ENCODE results near the gene SARM1. TPM values are rescaled to one million over a fixed set of nuclear protein-coding genes. Genes with fewer than 3 reads are reported as not detected.

SARM1 gene
- total and polyA plus RNA-seq, 2 of the 13 experiments (the other 11 are each of a cell fraction or from before 2014, with no cell fraction given), result 0.73 to 0.86 TPM

DNA sequence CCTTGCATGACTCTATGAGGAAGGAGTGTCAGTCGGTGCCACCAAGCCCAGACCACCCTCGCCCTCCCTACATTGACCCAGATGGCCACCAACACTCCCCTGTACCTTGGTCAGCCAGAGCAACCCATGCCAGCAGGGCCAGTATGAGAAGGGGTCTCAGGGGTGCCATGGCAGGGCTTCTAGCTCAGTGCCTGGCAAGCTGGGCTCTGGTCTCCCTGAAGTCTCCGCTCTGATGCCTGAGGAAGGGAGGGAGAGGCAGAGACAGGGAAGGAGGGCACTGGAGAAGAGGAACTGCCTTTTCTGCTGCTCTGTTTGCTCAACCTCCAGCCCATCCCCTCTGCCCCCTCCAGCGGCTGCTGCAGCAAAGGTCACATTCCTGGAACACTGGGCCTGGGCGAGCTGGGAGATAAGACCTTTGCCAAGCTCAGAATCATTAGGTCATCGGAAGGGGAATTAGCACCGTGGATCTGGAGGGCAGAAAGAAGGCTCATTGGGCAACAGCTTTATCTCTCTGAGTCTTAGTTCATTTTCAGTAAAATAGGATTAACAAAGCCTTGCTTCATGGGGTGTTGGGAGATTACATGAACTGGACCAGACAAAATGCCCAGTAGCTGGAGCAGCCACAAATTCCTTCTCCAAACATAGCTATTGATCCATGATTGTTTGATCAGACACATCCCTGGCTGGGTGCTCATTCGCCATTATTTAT, 1.3 kb upstream of the SARM1 start, which contains the start of gene VTN (continued):
- TF ChIP-seq ZBTB2 (CRISPR knock-in tag; IDR thresholded peaks at IDR 0.05; ENCODE audit: low read depth), result peak; percentile 49
- TF ChIP-seq, protein P1, sequence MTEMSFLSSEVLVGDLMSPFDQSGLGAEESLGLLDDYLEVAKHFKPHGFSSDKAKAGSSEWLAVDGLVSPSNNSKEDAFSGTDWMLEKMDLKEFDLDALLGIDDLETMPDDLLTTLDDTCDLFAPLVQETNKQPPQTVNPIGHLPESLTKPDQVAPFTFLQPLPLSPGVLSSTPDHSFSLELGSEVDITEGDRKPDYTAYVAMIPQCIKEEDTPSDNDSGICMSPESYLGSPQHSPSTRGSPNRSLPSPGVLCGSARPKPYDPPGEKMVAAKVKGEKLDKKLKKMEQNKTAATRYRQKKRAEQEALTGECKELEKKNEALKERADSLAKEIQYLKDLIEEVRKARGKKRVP (CRISPR knock-in tag; IDR thresholded peaks at IDR 0.05), result peak in 1 of 2 experiments; percentile 7; a peak in 1 of 4 replicates
- TF ChIP-seq ZNF776 (CRISPR knock-in tag; IDR thresholded peaks at IDR 0.05), result peak; percentile 52
- TF ChIP-seq ATF1 (CRISPR knock-in tag; IDR thresholded peaks at IDR 0.05), result peak; percentile 64; the same call in 1 of the 2 replicates
- 0 out of 2 replicates have a peak, but pooled peaks have one; percentile 22 for TF ChIP-seq ZNF558 (CRISPR knock-in tag; IDR thresholded peaks at IDR 0.05; ENCODE audit: borderline replicate concordance)
- TF ChIP-seq SRSF1 (optimal IDR thresholded peaks at IDR 0.05; ENCODE audit: low read depth, low read length), result no peak
- no peak for TF ChIP-seq NONO (IDR thresholded peaks at IDR 0.05)
- TF ChIP-seq NONO (CRISPR knock-in tag; conservative IDR thresholded peaks at IDR 0.05), result peak; percentile 94
- TF ChIP-seq SALL2 (CRISPR knock-in tag; IDR thresholded peaks at IDR 0.05), result peak; percentile 87
- no peak for TF ChIP-seq GABPA (IDR thresholded peaks at IDR 0.05; ENCODE audit: low read depth, low read length)
- peak; percentile 58; the same call in 1 of the 2 replicates for TF ChIP-seq GABPA (CRISPR knock-in tag; IDR thresholded peaks at IDR 0.05; ENCODE audit: low read depth)
- TF ChIP-seq PAF1 (CRISPR knock-in tag; IDR thresholded peaks at IDR 0.05), result no peak
- peak; percentile 29; the same call in 1 of the 2 replicates for TF ChIP-seq TFDP2 (CRISPR knock-in tag; IDR thresholded peaks at IDR 0.05)
- no peak for TF ChIP-seq ZNF737 (CRISPR knock-in tag; IDR thresholded peaks at IDR 0.05; ENCODE audit: borderline replicate concordance)
- peak; percentile 87 for TF ChIP-seq ISL2 (CRISPR knock-in tag; IDR thresholded peaks at IDR 0.05)
- 0 out of 2 replicates have a peak, but pooled peaks have one; percentile 29 for TF ChIP-seq ZFP37 (CRISPR knock-in tag; IDR thresholded peaks at IDR 0.05; ENCODE audit: borderline replicate concordance)
- no peak; the same call in 1 of the 2 replicates for TF ChIP-seq PRDM15 (CRISPR knock-in tag; IDR thresholded peaks at IDR 0.05)
- TF ChIP-seq RARA (CRISPR knock-in tag; IDR thresholded peaks at IDR 0.05), result peak; percentile 96
- TF ChIP-seq ATF3 (CRISPR knock-in tag; IDR thresholded peaks at IDR 0.05), result peak; percentile 58; the same call in 1 of the 2 replicates
- TF ChIP-seq HDAC2 (CRISPR knock-in tag; IDR thresholded peaks at IDR 0.05), result peak; percentile 93
- peak; percentile 42 for TF ChIP-seq YY1 (IDR thresholded peaks at IDR 0.05; ENCODE audit: insufficient read depth, insufficient replicate concordance, low read depth, low read length)
- peak; percentile 70; the same call in 1 of the 2 replicates for TF ChIP-seq AHR (CRISPR knock-in tag; IDR thresholded peaks at IDR 0.05)
- peak; percentile 75 for TF ChIP-seq FOXO1 (CRISPR knock-in tag; IDR thresholded peaks at IDR 0.05)
